Skeletal muscle cell (primary cell): ENCODE data around the gene ZNF296.
A peak's percentile ranks its signal among the peaks of the same experiment; 100 is the strongest.

Source experiments
- DNase-seq: peaks from one replicate; pipeline ENCODE4 v3.0.0-alpha.2; 2010; ENCODE audit warnings: low read depth
- H3K4me3 ChIP-seq: 2 replicates; pipeline ENCODE4 v1.5.1; 2011; ENCODE audit warnings: low read depth, mild to moderate bottlenecking, control low read depth, low read length, moderate library complexity

ZNF296 gene

GRCh38 chr19:45069056-45069455 lies 7.2 kb downstream of the ZNF296 start:
- no peak for DNase-seq
- no peak overlapping the region for H3K4me3 ChIP-seq

DNA sequence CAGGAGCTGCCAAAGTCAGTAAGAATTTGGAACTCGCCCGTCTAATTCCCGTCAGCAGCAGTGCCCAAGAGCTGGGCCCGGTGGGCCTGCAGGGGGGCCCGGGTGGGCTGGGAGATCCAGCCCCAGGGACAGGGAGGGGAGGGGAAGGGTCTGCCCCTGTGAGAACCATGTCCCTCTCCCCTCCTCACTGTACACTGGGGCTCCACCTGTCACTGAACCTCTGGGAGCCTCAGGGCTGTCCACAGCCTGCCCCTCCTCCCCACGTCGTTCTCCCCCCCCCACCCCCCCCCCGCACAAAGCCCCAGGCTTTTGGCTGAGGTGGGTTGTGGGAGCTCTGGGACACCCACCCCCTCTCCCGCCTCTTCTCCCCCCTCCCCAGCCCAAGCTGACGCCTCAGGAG lies 8.2 kb downstream of the ZNF296 start:
- H3K4me3 ChIP-seq = no peak overlapping the region
- DNase-seq = no peak

DNA sequence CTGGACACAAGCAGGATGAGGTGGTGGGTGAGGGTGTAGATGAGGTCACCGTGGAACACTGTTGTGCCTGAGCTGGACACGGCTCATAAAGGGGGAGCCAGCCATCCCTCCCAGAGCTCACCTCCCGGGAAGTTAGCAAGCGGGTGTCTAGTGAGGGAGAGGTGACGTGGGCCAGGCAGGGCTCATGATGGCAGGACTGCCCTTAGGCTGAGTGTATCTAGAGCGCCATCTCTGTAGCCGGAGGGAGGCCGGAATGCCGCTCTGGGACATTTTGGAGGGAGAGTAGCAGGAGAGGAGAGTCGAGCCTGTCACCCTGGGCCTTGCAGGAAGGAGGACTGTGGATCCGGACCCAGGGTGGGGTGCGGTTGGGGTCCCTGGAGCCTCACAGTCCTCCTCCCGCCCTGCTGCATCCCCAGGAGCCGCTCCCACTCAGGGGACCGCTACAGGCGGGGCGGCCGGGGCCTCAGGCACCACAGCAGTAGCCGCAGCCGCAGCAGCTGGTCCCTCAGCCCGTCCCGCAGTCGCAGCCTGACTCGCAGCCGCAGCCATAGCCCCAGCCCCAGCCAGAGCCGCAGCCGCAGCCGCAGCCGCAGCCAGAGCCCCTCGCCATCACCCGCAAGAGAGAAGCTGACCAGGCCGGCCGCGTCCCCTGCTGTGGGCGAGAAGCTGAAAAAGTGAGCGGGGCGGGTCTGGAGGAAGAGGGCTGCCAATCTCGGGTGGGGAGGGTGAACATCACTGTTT lies 9.2 kb downstream of the ZNF296 start:
- H3K4me3 ChIP-seq = no peak overlapping the region
- no peak for DNase-seq

DNA sequence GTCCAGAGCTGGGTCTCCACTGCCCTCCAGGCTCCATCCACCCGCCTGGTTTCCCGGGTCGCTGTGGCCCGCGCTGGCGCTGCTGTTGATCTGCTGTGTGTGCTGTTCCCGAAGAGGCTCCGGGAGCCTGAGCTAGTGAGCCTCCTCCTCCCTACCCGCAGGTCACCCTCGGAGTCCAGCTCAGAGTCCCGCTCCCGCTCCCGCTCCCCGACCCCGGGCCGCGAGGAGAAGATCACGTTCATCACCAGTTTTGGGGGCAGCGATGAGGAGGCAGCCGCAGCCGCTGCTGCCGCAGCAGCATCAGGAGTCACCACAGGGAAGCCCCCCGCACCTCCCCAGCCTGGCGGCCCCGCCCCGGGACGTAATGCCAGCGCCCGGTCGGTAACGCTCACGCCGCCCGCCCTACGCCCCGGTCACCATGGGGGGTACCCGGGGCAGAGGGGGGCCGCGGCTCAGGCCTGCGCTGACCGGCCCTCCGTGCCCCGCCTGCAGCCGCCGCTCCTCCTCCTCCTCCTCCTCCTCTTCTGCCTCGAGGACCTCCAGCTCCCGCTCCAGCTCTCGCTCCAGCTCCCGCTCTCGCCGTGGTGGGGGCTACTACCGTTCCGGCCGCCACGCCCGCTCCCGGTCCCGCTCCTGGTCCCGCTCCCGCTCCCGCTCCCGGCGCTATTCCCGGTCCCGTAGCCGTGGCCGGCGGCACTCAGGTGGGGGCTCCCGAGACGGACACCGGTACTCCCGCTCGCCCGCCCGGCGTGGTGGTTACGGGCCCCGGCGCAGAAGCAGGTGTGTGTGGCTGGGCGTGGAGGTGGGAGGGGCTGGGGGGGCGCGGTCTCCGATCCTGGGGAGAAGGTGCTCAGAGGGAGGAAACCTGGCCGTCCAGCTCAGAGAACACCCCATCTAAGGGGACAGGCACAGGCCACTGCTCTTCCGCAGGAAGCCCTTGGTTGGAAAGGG lies 12.2 kb downstream of the ZNF296 start:
- no peak overlapping the region for H3K4me3 ChIP-seq
- DNase-seq = no peak

- H3K4me3 ChIP-seq = no peak overlapping the region
- DNase-seq = no peak
Observed at GRCh38 chr19:45061965-45062364, 14.3 kb downstream of the ZNF296 start.

DNA sequence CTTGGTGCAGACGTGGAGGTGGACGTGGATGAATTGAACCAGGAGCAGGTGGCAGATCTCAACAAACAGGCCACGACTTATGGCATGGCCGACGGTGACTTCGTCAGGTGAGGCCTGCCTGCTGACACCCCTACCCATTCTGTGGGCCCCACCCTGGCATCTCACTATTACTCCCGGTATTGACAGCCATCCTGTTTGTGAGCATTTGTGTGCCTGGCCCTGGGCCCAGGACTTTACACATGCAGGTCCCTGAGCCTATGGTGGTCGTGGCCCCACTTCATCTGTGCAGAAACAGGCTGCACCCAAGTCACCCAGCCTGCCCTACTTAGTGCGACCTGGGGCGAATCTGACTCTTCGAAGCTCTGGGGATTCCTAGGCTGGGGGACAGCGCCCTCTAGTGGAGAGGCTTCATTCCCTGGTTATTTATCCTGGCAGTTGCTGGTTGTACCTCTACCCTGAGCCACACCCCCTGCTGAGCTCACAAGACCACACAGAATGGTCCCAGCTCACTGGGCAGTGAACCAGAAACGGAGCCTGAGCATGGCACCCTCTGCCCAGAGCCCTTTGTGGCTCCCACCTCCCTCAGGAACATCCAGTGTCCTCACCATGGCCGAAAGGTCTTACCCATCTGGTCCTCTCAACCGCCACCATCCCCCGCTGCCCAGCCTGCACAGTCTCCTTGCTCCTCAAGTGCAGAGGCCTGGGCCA lies 16.9 kb downstream of the ZNF296 start:
- H3K4me3 ChIP-seq = no peak overlapping the region
- DNase-seq = no peak

- DNase-seq = no peak
Observed at GRCh38 chr19:45058622-45059159, 17.6 kb downstream of the ZNF296 start.

GRCh38 chr19:45057444-45057843 lies 18.8 kb downstream of the ZNF296 start:
- no peak for DNase-seq
- no peak overlapping the region for H3K4me3 ChIP-seq

More at GRCh38 chr19:45058622-45059159, 17.6 kb downstream of the ZNF296 start:
- no peak overlapping the region for H3K4me3 ChIP-seq

GRCh38 chr19:45056831-45057230 lies 19.4 kb downstream of the ZNF296 start:
- no peak for DNase-seq
- H3K4me3 ChIP-seq = no peak overlapping the region

DNA sequence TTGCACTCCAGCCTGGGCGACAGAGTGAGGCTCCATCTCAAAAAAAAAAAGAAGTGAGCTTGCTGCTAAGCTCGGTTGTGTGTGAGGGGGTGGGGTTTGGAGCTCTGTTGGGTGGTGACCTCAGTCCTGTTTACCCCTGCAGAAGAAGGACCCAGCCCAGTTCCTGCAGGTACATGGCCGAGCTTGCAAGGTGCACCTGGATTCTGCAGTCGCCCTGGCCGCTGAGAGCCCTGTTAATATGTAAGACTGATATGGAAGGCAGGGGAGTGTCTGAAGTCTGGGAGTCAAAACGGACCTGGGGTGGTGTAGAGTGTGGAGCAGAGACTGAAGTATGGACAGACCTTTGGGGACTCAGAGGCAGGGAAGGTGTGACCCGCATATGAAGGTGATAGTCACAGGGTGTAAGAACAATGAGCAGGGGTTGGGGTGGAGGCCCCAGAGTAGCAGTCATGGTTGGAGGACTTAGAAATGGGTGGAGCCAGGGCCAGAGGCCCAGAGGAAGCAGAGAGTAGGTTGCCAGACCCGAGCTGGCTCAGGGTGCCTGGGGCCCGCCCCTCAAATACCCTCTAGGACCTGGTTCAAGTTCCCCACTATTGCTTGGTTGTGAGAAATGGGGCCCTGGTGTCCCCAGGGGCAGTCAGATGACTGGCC lies 24.2 kb downstream of the ZNF296 start:
- no peak overlapping the region for H3K4me3 ChIP-seq

GRCh38 chr19:45050036-45050435 lies 26.2 kb downstream of the ZNF296 start:
- DNase-seq = no peak
- H3K4me3 ChIP-seq = no peak overlapping the region

More for the DNA sequence above, 24.2 kb downstream of the ZNF296 start:
- no peak for DNase-seq

GRCh38 chr19:45049073-45049736 lies 27.1 kb downstream of the ZNF296 start:
- no peak overlapping the region for H3K4me3 ChIP-seq
- no peak for DNase-seq

DNA sequence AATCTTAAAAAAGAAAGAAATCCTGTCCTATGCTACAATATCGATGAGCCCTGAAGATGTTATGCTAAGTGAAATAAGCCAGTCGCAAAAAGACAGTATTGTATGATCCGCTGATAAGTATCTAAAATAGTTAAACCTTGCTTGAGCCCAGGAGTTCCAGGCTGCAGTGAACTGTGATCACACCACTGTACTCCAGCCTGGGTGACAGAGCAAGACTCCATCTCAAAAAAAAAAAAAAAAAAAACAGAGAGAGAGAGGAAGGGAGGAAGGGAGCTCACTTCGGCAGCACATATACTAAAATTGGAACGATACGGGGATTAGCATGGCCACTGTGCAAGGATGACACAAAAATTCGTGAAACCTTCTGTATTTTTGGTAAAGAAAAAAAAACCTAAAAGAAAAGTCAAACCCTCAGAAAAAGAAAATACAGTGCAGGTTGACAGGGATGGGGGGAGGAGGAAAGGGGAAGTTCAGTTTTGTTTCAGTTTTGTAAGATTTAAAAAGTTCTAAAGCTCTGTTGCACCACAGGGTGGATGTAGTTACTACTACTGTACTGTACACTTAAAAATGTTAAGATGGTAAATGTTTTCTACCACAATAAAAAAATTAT lies 29.0 kb downstream of the ZNF296 start:
- DNase-seq = no peak
- H3K4me3 ChIP-seq = no peak overlapping the region

DNA sequence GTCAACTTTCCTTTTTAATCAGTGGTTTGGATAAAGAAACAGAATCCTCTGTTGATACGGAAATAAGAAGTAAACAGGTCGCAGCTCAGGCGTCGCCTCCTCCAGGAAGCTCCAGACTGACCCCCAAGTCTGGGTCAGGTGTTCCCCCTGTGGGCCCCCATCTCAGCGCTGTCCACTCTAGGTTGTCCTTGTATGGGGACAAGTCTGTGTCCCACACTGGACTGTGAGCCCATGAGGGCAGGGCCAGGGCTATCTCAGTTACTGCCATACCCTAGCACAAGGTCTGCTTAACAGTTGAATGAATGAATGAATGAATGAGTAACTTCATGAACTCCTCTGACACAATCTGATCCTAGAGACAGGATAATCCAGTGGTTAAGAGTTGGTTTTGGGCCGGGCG lies 29.9 kb downstream of the ZNF296 start:
- no peak for DNase-seq
- no peak overlapping the region for H3K4me3 ChIP-seq

DNA sequence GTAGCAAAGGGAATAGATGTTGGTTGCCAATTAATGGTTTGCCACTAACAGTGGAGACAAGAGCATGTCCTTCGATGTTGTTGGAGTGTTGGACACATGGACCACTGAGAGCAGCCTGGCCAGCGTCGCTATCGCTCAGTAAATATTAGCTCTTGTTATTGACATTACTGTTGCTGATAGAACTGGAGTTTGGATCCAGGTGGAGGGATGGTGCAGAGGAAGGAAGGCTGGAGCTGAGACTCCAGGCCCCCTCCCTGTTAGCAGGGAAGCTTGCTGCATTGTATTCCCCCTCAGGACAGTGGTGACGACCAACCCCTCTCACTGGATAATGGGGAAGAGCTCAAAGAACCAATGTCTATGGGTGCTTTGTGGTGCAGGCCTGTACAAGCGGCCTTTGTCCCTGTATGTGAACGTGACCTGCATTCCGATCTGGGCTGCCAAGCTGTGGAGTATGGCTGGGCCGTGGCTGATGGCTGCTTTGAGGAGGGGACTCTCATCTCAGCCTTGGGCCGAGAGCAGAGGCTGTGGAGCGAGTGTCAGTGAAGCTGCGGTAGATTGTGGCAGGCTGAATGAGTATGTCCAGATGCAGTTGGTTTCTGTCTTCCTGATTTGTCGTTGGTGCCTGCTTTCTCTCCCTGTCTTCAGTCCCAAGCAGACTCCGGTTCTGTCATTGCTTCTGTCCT lies 30.5 kb downstream of the ZNF296 start:
- DNase-seq = no peak
- no peak overlapping the region for H3K4me3 ChIP-seq

DNA sequence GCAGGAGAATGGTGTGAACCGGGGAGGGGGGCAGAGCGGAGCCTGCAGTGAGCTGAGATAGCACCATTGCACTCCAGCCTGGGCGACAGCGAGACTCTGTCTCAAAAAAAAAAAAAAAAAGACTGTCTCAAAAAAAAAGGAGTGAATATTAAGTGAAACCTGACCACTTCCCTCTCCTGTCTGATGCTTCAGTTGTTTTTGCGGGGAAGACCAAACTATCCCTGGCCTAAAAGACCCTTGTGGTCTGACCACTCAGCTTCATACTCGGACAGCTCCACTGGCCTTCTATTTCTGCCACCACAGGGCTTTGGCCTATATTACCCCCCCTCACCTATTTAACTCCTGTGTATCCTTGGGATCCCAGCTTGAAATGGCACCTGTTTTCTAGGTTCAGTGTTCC lies 35.2 kb downstream of the ZNF296 start:
- no peak overlapping the region for H3K4me3 ChIP-seq
- no peak for DNase-seq

DNA sequence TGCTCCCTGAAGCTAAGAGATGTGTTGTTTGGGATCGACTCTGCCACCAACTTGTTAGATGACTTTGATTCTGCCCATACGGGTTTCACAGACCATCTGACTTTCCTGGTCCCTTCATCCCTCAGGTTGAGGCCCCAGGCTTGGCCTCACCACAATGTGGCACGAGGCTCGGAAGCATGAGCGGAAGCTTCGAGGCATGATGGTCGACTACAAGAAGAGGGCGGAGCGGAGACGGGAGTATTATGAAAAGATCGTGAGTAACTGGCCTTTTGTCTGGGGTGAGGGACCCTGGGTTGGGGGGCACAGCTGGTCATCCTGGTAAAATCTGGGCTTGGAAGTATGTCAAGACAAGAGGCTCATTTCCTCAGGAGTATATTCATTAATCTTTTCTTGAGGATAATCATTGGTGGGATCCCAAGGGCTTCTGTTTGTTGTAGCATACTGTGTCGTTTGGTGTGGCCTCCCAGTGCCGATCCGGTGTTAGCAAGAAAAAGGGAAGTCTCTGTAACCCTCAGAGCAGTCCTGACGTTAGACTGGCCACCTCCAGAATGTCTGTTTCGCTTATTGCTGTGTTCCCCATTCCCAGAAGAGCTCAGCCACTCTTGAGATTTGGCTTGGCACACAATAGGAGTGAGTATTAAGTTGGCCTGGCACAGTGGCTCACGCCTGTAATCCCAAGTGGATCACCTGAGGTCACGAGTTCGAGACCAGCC lies 36.1 kb downstream of the ZNF296 start:
- peak overlapping the region; percentile 89 for H3K4me3 ChIP-seq
- DNase-seq = no peak
